Measurements from ENCODE around the gene KCNN1.

- TF ChIP-seq CTCF (IDR thresholded peaks at IDR 0.05) (no peak), POLR2AphosphoS5 (IDR thresholded peaks at IDR 0.05; ENCODE audit: low read depth, low read length) (no peak)
Observed at GRCh38 chr19:18009412-18010066, 42.6 kb downstream of the KCNN1 start.

Data from Panc1 (cell line).